Ishikawa (cell line): ENCODE results near the gene EVPL.

Experiments
- CEBPB ChIP-seq: IDR thresholded peaks from 2 replicates; pipeline ENCODE4 v1.6.1; 2012
- CREB1 ChIP-seq: IDR thresholded peaks from 2 replicates; pipeline ENCODE4 v1.6.1; 2012; ENCODE audit warnings: low read depth
- EGR1 ChIP-seq: IDR thresholded peaks from 2 replicates; pipeline ENCODE4 v1.6.1; 2012
- FOXM1 ChIP-seq: IDR thresholded peaks from 2 replicates; pipeline ENCODE4 v1.6.1; 2012; ENCODE audit warnings: low read depth, borderline replicate concordance
- RAD21 ChIP-seq: IDR thresholded peaks from 2 replicates; pipeline ENCODE4 v1.6.1; 2012; ENCODE audit warnings: low read depth
- TEAD4 ChIP-seq: IDR thresholded peaks from 2 replicates; pipeline ENCODE4 v1.6.1; 2012
- TF ChIP-seq, protein P1 (sequence below): IDR thresholded peaks from 2 replicates; pipeline ENCODE4 v1.6.1; 2012; ENCODE audit warnings: low read depth, mild to moderate bottlenecking

DNA sequence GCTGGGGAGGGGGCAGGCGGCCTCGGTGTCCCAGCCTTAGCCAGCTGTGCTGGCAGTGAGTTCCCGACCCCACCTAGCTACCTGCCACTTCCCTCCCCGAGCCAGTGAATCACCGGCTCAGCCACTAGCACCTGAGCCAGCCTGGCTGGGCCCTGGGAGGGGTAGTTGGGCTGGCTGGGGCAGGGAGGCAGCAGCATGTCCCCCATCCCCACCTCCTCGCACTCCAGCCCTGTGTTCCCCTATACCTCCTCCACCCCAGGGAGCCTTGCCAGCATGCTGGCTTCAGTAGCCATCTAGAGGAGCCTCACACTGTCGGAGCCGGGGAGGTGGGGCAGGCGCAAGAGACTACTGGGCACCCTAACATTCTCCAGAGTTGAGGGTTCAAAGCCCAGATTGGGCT, 2.8 kb downstream of the EVPL start:
- no peak for TF ChIP-seq CREB1
- no peak for TF ChIP-seq EGR1
- TF ChIP-seq FOXM1, result no peak
- TF ChIP-seq TEAD4, result no peak
- TF ChIP-seq, protein P1, sequence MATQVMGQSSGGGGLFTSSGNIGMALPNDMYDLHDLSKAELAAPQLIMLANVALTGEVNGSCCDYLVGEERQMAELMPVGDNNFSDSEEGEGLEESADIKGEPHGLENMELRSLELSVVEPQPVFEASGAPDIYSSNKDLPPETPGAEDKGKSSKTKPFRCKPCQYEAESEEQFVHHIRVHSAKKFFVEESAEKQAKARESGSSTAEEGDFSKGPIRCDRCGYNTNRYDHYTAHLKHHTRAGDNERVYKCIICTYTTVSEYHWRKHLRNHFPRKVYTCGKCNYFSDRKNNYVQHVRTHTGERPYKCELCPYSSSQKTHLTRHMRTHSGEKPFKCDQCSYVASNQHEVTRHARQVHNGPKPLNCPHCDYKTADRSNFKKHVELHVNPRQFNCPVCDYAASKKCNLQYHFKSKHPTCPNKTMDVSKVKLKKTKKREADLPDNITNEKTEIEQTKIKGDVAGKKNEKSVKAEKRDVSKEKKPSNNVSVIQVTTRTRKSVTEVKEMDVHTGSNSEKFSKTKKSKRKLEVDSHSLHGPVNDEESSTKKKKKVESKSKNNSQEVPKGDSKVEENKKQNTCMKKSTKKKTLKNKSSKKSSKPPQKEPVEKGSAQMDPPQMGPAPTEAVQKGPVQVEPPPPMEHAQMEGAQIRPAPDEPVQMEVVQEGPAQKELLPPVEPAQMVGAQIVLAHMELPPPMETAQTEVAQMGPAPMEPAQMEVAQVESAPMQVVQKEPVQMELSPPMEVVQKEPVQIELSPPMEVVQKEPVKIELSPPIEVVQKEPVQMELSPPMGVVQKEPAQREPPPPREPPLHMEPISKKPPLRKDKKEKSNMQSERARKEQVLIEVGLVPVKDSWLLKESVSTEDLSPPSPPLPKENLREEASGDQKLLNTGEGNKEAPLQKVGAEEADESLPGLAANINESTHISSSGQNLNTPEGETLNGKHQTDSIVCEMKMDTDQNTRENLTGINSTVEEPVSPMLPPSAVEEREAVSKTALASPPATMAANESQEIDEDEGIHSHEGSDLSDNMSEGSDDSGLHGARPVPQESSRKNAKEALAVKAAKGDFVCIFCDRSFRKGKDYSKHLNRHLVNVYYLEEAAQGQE, result no peak
- no peak for TF ChIP-seq CEBPB
- no peak for TF ChIP-seq RAD21
